GM19240 (cell line): Measurements from ENCODE around the gene NMD3.
"Not testable (repeated sequence)": the region's sequence is repeated elsewhere in the genome, so short reads cannot be mapped to it uniquely, and the experiment has no call there.

Experiments used
- DNase-seq: peaks from one replicate; pipeline ENCODE4 v3.0.0; 2011; ENCODE audit warnings: low spot score; ENCODE audit not compliant: insufficient read length

Gene NMD3

DNA sequence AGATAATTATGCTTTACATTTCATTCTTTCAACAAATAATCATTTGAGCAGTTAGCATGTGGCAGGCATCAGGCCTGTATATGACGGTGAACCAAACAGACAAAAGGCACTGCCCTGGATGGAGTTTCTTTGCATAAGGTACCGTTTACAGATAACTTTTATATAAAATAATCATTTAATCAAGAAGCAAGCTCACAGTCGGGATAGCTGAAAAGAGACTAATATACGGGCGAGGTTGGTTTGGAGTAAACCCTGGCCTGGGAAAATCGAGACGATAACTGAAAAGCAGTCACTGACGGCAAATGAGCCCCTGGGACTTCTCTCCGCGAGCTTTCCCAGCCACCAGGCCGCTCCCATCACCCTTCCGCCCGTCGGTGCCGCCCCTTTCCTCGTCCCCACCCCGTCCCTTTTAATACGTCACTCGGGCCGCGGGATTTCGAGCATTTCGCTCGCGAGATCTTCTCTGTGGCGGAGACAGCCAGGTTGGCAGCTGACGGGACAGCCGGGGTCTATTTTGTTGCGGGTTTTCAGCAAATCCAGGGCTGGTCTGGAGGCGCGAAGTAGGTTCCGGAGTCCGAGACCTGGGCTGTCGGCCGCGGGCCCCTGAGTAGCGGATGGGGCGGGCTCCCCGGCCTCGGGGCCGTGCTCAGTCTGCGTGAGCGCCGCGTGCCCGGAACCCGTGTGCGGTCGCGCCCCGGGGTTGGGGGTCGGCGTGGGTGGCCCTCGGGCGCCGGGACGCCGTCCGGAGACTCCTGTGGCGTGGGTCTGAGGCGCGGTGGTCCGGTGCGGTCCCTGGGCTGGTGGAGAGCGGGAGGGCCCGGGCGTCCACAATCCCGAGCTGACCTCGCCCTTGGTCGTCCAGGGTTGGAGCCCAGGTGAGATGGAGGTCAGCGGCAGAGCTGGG, at the start of gene NMD3:
Gene NMD3 (plus strand): TSS at position 462 of the 904 bp plus-strand sequence. CDS start 703 bp downstream, outside the sequence.
- DNase-seq = peak; percentile 72

DNA sequence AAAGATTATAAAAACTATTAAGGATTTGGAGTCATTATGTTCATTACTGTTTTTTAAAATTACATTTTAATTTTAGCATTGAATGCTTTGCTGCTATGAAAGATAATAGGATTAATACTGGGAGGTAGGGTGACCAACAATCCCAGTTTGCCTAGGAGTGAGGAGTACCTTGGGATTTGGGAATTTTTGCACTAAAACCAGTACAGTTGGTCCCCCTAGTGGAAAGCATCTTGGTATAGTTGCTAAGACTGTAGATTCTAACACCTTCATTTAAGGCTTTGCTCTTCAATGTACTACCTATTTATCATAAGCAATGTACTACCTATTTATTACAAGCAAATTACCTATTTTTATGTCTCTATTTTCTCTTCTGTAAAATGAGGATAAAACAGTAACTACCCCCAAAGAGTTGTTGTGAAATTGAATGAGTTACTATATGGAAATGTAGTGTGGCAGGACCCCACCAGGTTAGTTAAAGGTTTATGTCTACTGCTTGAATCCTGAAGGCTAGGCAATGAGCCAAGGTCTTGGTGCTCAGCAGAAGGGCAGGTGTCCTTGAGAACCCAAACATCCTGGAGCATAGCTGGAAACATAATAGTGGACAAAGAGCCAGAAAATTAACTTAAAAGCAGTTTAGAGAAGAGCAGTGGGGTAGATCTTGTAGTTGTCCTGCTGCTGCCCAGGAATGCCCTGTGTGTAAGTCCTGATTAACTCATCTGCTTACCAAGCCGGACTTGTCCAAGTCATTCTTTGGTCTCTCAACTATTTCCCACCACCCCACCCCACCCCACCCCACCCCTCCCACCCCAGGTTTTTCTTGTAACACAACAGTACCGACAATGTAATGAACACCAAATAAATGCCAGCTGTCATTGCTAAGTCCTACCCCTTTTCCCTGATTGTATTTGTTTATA, 49.2 kb upstream of the NMD3 start:
- no peak for DNase-seq

- DNase-seq = no peak
Observed at GRCh38 chr3:161175506-161175905, 45.6 kb upstream of the NMD3 start.

- no peak for DNase-seq
Observed at GRCh38 chr3:161177991-161178390, 43.1 kb upstream of the NMD3 start.

GRCh38 chr3:161181371-161181770, 39.7 kb upstream of the NMD3 start:
- not testable (repeated sequence) for DNase-seq

- no peak for DNase-seq
Observed at GRCh38 chr3:161187046-161187445, 34.1 kb upstream of the NMD3 start.

- no peak for DNase-seq
Observed at GRCh38 chr3:161197855-161198850, 23.0 kb upstream of the NMD3 start.

DNA sequence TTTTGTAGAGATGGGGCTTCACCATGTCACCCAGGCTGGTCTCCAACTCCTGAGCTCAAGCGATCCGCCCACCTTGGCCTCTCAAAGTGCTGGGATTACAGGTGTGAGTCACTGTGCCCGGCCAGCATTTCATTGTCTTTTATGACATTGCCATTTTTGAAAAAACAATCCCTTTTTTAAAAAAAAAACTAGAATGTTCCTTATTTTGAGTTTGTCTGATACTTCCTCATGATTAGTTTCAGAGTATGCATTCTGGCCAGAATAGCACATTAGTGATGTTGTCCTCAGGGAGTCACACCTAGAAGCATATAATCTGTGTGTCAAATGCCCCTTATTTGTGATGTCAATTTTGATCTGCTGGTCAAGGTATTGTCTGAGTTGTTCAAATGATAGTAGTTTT, 21.2 kb upstream of the NMD3 start:
- DNase-seq = no peak

DNA sequence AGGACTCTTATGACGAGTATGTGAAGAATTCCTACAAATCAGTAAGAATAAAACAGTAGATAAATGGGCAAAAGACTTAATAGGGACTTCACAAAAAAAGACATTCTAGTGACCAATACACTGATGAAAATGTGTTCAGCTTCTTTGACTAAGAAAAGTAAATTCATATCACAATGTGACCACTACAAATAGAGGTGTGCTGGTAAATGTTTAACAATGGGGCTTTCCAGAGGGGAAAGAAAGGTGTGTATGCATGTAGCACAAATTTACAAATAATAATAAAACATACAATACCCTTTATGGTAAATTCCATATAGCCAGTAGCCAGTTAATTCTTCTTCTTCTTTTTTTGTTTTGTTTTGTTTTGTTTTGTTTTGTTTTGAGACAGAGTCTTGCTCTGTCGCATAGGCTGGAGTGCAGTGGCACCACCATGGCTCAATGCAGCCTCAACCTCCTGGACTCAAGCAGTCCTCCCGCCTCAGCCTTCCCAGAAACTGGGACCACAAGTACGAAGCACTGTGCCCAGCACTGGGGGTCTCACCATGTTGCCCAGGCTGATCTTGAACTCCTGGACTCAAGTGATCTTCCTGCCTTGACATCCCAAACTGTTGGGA, 17.5 kb upstream of the NMD3 start:
- DNase-seq = no peak

- no peak for DNase-seq
Observed at GRCh38 chr3:161208931-161209330, 12.2 kb upstream of the NMD3 start.

DNA sequence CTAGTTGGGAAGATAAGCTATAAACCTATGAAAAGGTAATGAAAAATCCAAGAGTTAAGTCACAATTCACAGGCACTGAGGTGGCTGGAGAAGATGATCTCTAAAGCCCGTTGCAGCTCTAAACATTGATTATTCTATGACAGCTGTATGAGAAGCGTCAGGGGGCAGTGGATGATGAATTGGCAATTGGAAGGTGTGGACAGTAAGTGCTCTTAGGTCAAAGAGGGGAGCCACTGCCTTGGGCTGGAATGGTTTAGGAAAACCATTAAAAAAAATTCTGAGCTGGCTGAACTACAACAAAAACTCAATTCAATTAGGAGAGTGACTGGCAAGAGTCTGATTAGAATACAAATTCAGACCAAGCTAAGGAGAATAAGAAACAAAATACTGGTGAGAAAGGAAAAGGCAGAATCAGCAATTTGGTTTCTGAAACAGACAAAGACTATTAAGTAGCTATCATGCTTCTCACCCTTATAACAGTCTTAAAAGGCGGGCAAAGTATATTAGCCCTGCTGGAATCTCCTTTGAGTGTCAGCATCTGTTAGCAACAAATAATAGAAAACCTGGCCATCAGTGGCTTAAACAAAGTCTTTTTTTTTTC, 8.8 kb upstream of the NMD3 start:
- DNase-seq = no peak

DNA sequence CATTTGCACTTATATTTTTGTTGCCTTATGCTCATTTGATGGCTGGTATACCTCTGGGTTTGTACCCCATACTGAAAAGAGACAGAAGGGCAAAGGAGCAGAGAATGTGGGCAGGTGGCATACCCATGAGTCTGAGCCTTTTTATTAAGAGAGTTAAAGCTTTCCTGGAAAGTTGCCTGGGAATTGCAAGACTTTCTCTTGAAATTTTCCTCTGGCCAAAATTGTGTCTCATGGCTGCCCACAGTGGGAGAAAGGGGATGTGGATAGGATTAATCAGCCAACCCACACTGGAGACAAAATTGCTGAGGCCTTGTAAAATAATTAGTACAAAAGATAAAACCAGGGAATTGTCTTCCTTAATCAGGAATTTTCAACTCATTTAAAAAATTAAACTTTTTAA, 8.2 kb upstream of the NMD3 start:
- DNase-seq = no peak

DNA sequence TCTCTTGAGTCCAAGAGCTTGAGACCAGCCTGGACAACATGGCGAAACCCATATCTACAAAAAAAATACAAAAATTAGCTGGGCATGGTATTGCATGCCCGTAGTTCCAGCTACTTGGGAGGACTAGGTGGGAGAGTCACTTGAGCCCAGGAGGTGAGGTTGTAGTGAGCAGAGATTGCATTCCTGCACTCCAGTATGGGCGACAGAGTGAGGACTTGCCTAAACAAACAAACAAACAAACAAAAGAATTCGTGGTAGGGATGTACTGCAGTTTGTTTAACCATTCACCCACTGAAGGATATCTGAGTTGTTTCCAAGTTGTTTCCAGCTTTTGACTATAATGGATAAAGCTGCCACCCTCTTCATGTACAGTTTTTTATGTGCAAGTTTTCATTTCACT, 7.5 kb upstream of the NMD3 start:
- DNase-seq = no peak

GRCh38 chr3:161215185-161215584, 5.9 kb upstream of the NMD3 start:
- no peak for DNase-seq

DNA sequence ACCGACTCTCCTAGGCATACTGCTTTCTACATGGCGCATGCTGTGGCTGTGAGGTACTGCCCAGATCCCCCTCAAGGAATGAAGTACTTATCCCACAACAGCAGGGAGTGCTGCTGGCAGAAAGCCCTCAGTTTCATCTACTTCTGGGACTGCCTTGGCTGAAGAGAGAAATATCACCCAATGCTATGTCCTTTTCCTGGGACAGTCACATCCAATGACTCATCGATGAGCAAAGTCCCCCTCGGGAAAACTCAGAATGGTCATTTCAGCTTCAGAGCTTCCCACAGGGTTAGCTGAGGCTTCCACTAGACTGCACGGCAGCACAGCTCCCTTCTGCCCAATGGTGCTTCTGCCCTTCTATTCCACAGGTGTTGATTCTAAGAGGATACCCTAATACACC, 3.6 kb upstream of the NMD3 start:
- DNase-seq = no peak

- DNase-seq = no peak
Observed at GRCh38 chr3:161219495-161219894, 1.6 kb upstream of the NMD3 start.

DNA sequence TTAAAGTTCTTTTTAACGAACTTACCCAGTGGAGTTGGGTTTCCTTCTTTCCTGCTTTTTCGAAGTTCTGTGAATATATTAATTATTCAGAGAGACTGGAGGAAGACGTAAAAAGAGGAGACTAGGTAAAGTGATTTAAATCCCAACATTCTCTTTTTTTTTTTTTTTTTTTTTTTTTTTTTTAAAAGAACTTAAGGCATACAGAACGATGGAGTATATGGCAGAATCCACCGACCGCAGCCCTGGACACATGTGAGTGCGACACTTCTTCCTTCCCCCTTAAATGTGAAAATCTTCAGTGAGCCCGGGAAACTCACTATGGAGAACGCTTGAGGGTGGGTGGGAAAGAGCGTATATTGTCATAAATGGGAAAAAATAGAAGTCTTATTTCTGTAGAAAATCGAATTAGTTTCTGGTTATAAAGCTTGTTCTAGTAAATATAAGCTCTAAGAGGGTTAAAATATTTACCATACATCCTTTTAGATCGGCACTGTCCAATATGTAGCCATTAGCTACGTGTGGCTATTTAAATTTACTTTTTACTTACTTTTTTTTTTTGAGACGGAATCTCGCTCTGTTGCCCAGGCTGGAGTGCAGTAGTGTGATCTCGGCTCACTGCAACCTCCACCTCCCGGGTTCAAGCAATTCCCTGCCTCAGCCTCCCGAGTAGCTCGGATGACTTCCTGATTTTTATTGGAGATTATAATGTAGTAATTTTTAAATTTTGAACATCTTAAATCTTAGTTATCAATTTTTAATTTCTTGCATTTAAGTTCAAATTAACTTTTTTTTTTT, 892 bp downstream of the NMD3 start:
- DNase-seq = no peak

GRCh38 chr3:161222662-161223061, 1.6 kb downstream of the NMD3 start:
- DNase-seq = no peak

GRCh38 chr3:161224786-161225185, 3.7 kb downstream of the NMD3 start:
- DNase-seq = no peak
